ENCODE measurements around the gene POLR1H. TPM values are rescaled to one million over a fixed set of nuclear protein-coding genes. Genes with fewer than 3 reads are reported as not detected.

Gene POLR1H
- total RNA-seq, 4 donors from 2014 or later: 12.3 to 36.2 (median 21.6) TPM; not detected in 1

- Histone ChIP-seq H3K9me3 (no peaks in the 10 kb centered on the region), H3K4me3 (no peak overlapping the region), H3K36me3 (no peaks in the 10 kb centered on the region), H3K27ac (no peak overlapping the region), H3K27me3 (no peaks in the 10 kb centered on the region), H3K4me1 (no peaks in the 10 kb centered on the region)
- intact Hi-C loops (cut with DNase I; ENCODE audit: low total_unique reads) (no loop called here), in situ Hi-C loops (cut with MboI; ENCODE audit: low pct_ligation_motif_present in 1 of 4, low pct_unique_long_range_greater_than_20kb in 1 of 4, low sequenced_read_pairs in 3 of 4) (no loop called here)
- no peak for DNase-seq
- no peak for TF ChIP-seq POLR2A (IDR thresholded peaks at IDR 0.05)
- no peak for TF ChIP-seq POLR2AphosphoS5 (IDR thresholded peaks at IDR 0.05)
- TF ChIP-seq EP300 (IDR thresholded peaks at IDR 0.05; ENCODE audit: low read depth): no peak
- TF ChIP-seq CTCF (IDR thresholded peaks at IDR 0.05): no peak
- WGBS, 2 donors (ENCODE audit: low coverage in 1 of 2): 71 to 84% methylated on average over 2 of the region's 2 CpGs
Measured at GRCh38 chr6:30047220-30047619, 13.8 kb upstream of the POLR1H start.

- Histone ChIP-seq H3K4me1 (no peaks in the 10 kb centered on the region), H3K36me3 (no peaks in the 10 kb centered on the region), H3K27me3 (no peaks in the 10 kb centered on the region), H3K4me3 (no peak overlapping the region), H3K27ac (no peak overlapping the region), H3K9me3 (no peaks in the 10 kb centered on the region)
- in situ Hi-C loops (cut with MboI; ENCODE audit: low pct_ligation_motif_present in 1 of 4, low pct_unique_long_range_greater_than_20kb in 1 of 4, low sequenced_read_pairs in 3 of 4): no loop called here
- intact Hi-C loops (cut with DNase I; ENCODE audit: low total_unique reads): no loop called here
- no peak for TF ChIP-seq EP300 (IDR thresholded peaks at IDR 0.05; ENCODE audit: low read depth)
- TF ChIP-seq POLR2A (IDR thresholded peaks at IDR 0.05): no peak
- TF ChIP-seq CTCF (IDR thresholded peaks at IDR 0.05): no peak
- no peak for TF ChIP-seq POLR2AphosphoS5 (IDR thresholded peaks at IDR 0.05)
- 77 to 89% methylated on average over 3 of the region's 3 CpGs for WGBS, 2 donors (ENCODE audit: low coverage in 1 of 2)
- DNase-seq: no peak
Measured at GRCh38 chr6:30053682-30054081, 7.4 kb upstream of the POLR1H start.

GRCh38 chr6:30055513-30055912, 5.6 kb upstream of the POLR1H start:
- intact Hi-C loops (cut with DNase I; ENCODE audit: low total_unique reads): no loop called here
- WGBS, 2 donors (ENCODE audit: low coverage in 1 of 2): 43 to 56% methylated on average over 1 of the region's 1 CpG
- TF ChIP-seq POLR2A (IDR thresholded peaks at IDR 0.05): no peak
- TF ChIP-seq EP300 (IDR thresholded peaks at IDR 0.05; ENCODE audit: low read depth): no peak

GRCh38 chr6:30060606-30061091, 416 bp upstream of the POLR1H start:
- 0 to 1% methylated on average over 11 to 24 of the region's 24 CpGs for WGBS, 2 donors (ENCODE audit: low coverage in 1 of 2)
- intact Hi-C loops (cut with DNase I; ENCODE audit: low total_unique reads) (no loop called here), in situ Hi-C loops (cut with MboI; ENCODE audit: low pct_ligation_motif_present in 1 of 4, low pct_unique_long_range_greater_than_20kb in 1 of 4, low sequenced_read_pairs in 3 of 4) (no loop called here)
- Histone ChIP-seq H3K9me3 (no peaks in the 10 kb centered on the region), H3K4me1 (peaks cover 7 to 42% (median 16%) of the 10 kb centered on the region in 4 donors), H3K4me3 (peak overlapping the region; percentile 56 to 87 (median 76)), H3K36me3 (peaks cover 0 to 11% (median 0%) of the 10 kb centered on the region in 4 donors), H3K27me3 (no peaks in the 10 kb centered on the region), H3K27ac (peak overlapping the region; percentile 91 to 95 (median 94))
- peak; percentile 33 for DNase-seq
- no peak for TF ChIP-seq POLR2A (IDR thresholded peaks at IDR 0.05)
- TF ChIP-seq CTCF (IDR thresholded peaks at IDR 0.05): no peak
- no peak for TF ChIP-seq POLR2AphosphoS5 (IDR thresholded peaks at IDR 0.05)
- no peak for TF ChIP-seq EP300 (IDR thresholded peaks at IDR 0.05; ENCODE audit: low read depth)

More at GRCh38 chr6:30055513-30055912, 5.6 kb upstream of the POLR1H start:
- Histone ChIP-seq H3K9me3 (no peaks in the 10 kb centered on the region), H3K4me3 (no peak overlapping the region), H3K4me1 (peaks cover 5 to 13% (median 7%) of the 10 kb centered on the region in 4 donors), H3K27ac (no peak overlapping the region), H3K36me3 (no peaks in the 10 kb centered on the region), H3K27me3 (no peaks in the 10 kb centered on the region)
- in situ Hi-C loops (cut with MboI; ENCODE audit: low pct_ligation_motif_present in 1 of 4, low pct_unique_long_range_greater_than_20kb in 1 of 4, low sequenced_read_pairs in 3 of 4): no loop called here
- no peak for DNase-seq

All from transverse colon (tissue), 4 donors.